Natural killer cell (primary cell): Measurements from ENCODE around the gene GIMAP2. TPM values are rescaled to one million over a fixed set of nuclear protein-coding genes. Genes with fewer than 3 reads are reported as not detected.

Source experiments
- ATAC-seq, 3 donors: fragments of 150-1000 bp in 2 of 3; fragments of 200-7000 bp in 1 of 3; cut with Tn5 transposase; 1 replicate in 1 of 3; 2 replicates in 2 of 3; pipeline ENCODE4 v1.10.0; 2021; ENCODE audit warnings: mild to moderate bottlenecking in 2 of 3, moderate library complexity in 2 of 3
- DNase-seq, 2 donors: peaks; one replicate each; pipeline versions ENCODE4 v3.0.0 to v3.0.0-alpha.2; 2013 to 2021; ENCODE audit warnings: mixed read lengths in 1 of 2
- H3K27ac ChIP-seq: one replicate; pipeline ENCODE4 v1.5.1; 2013; ENCODE audit warnings: mild to moderate bottlenecking, low read length
- H3K27me3 ChIP-seq: one replicate; pipeline ENCODE4 v1.6.1; 2013; ENCODE audit warnings: low read length; ENCODE audit not compliant: control insufficient read depth, insufficient read depth
- H3K36me3 ChIP-seq: one replicate; pipeline ENCODE4 v1.6.1; 2013; ENCODE audit warnings: low read length; ENCODE audit not compliant: control insufficient read depth, insufficient read depth
- H3K4me1 ChIP-seq: one replicate; pipeline ENCODE4 v1.6.1; 2013; ENCODE audit warnings: low read length; ENCODE audit not compliant: control insufficient read depth, insufficient read depth
- H3K4me3 ChIP-seq: one replicate; pipeline ENCODE4 v1.5.1; 2013; ENCODE audit warnings: low read length
- H3K9me3 ChIP-seq: one replicate; pipeline ENCODE4 v1.6.1; 2013; ENCODE audit warnings: low read length; ENCODE audit not compliant: control insufficient read depth, insufficient read depth
- H3K27ac Mint-ChIP-seq, 2 donors: one replicate each; pipeline ENCODE4 v1.8.0; 2022; ENCODE audit warnings: mild to moderate bottlenecking in 2 of 2, mixed read lengths in 2 of 2, moderate library complexity in 1 of 2
- H3K27me3 Mint-ChIP-seq, 2 donors: one replicate each; pipeline ENCODE4 v1.8.0; 2022; ENCODE audit warnings: low read depth in 2 of 2, mixed read lengths in 2 of 2
- H3K36me3 Mint-ChIP-seq: one replicate; pipeline ENCODE4 v1.8.0; 2022; ENCODE audit warnings: mixed read lengths
- H3K4me1 Mint-ChIP-seq, 2 donors: one replicate each; pipeline ENCODE4 v1.8.0; 2022; ENCODE audit warnings: mixed read lengths in 2 of 2
- H3K4me3 Mint-ChIP-seq: one replicate; pipeline ENCODE4 v1.8.0; 2022; ENCODE audit warnings: mild to moderate bottlenecking, moderate library complexity, mixed read lengths
- H3K9me3 Mint-ChIP-seq, 2 donors: one replicate each; pipeline ENCODE4 v1.8.0; 2022; ENCODE audit warnings: mixed read lengths in 2 of 2
- CTCF ChIP-seq: fragments of 200-600 bp; IDR thresholded peaks from one replicate; pipeline ENCODE4 v1.8.0; 2022; ENCODE audit warnings: antibody characterized with exemption
- WGBS: methylation state at CpG from one replicate; pipeline ENCODE4 v1.1.7; 2013; ENCODE audit warnings: missing lambda C conversion rate; ENCODE audit not compliant: insufficient coverage; 5-methylcytosine and 5-hydroxymethylcytosine counted together
- intact Hi-C: fragments of 100-400 bp; cut with micrococcal nuclease; formaldehyde crosslinking; loops from one replicate; pipeline ENCODE4 v1.14.2; 2022
- total RNA-seq, 4 donors: library from RNA; stranded (reverse); fragments of 120-200 nt in 1 of 4; gene quantifications; one replicate each; pipeline versions ENCODE4 v1.2.3 to v1.2.4, GENCODE V29; 2013 to 2022

GIMAP2 gene
- total RNA-seq, 3 donors from 2014 or later (not counting 1 experiment from before 2014, with no cell fraction given): 47.5 to 77.5 (median 61.0) TPM

DNA sequence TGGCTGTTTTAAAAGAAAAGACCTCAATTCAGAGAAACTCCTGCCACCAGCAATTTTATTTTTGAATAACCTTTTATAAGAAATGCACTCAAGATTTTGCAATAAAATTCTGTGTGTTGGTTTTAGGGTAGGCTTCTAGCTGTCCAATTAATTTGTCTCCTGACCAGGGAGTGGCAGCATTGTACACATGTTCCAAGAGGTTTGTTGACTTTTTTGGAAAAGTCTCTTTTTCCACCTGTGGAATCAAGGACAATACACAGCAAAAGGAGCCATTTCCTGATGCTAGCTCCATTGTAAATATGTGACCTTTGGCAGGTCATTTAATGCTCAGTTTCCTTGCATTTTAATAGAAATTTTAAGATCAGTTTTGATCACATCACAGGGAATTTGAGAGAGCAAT is 53.5 kb downstream of the GIMAP2 start:
- Mint-ChIP-seq H3K4me1 (peaks cover 66 to 77% of the 10 kb centered on the region in 2 donors), H3K36me3 (peaks cover 46% of the 10 kb centered on the region), H3K27ac (peak overlapping the region; percentile 86 to 91), H3K9me3 (no peaks in the 10 kb centered on the region), H3K4me3 (peak overlapping the region; percentile 91), H3K27me3 (no peaks in the 10 kb centered on the region)
- Histone ChIP-seq H3K4me1 (peaks cover 41% of the 10 kb centered on the region), H3K36me3 (peaks cover 41% of the 10 kb centered on the region), H3K27ac (peak overlapping the region; percentile 64), H3K9me3 (no peaks in the 10 kb centered on the region), H3K4me3 (peak overlapping the region; percentile 84), H3K27me3 (no peaks in the 10 kb centered on the region)
- DNase-seq (peak in 1 of 2 donors; percentile 43), ATAC-seq (no peak)
- intact Hi-C loops: loop anchor here (2.0 to 5.0 kb wide), 5 partner anchors 18 to 287 kb away; partner anchors contain the start of genes GIMAP2, GIMAP4 and GIMAP8
- peak; percentile 11 for TF ChIP-seq CTCF

- Histone ChIP-seq H3K4me3 (peak overlapping the region; percentile 84), H3K36me3 (peaks cover 49% of the 10 kb centered on the region), H3K27me3 (no peaks in the 10 kb centered on the region), H3K27ac (peak overlapping the region; percentile 64), H3K9me3 (no peaks in the 10 kb centered on the region), H3K4me1 (peaks cover 51% of the 10 kb centered on the region)
- TF ChIP-seq CTCF: no peak
- Mint-ChIP-seq H3K4me1 (peaks cover 73 to 83% of the 10 kb centered on the region in 2 donors), H3K27ac (peak overlapping the region; percentile 86 to 91), H3K27me3 (no peaks in the 10 kb centered on the region), H3K36me3 (peaks cover 47% of the 10 kb centered on the region), H3K9me3 (no peaks in the 10 kb centered on the region), H3K4me3 (peak overlapping the region; percentile 91)
- WGBS: 74% methylated on average over 10 of the region's 10 CpGs
- intact Hi-C loops: no loop called here
- DNase-seq (peak in 1 of 2 donors; percentile 50), ATAC-seq (no peak)
Measured at GRCh38 chr7:150740053-150740452, 54.5 kb downstream of the GIMAP2 start.

GRCh38 chr7:150742286-150742968 is 56.9 kb downstream of the GIMAP2 start:
- peak in 1 of 2 donors; percentile 40 for DNase-seq
- H3K4me3 Mint-ChIP-seq: peak overlapping the region; percentile 91
- H3K9me3 Mint-ChIP-seq: no peaks in the 10 kb centered on the region
- peaks cover 85 to 93% of the 10 kb centered on the region in 2 donors for H3K4me1 Mint-ChIP-seq
- peaks cover 55% of the 10 kb centered on the region for H3K36me3 Mint-ChIP-seq
- H3K27me3 Mint-ChIP-seq: no peaks in the 10 kb centered on the region
- WGBS: 72% methylated on average over 14 of the region's 14 CpGs
- H3K4me3 ChIP-seq: peak overlapping the region; percentile 6
- peaks cover 62% of the 10 kb centered on the region for H3K4me1 ChIP-seq
- peak overlapping the region; percentile 31 for H3K27ac ChIP-seq
- no peak for TF ChIP-seq CTCF
- no peaks in the 10 kb centered on the region for H3K27me3 ChIP-seq
- intact Hi-C loops: no loop called here
- H3K36me3 ChIP-seq: peaks cover 54% of the 10 kb centered on the region
- no peak for ATAC-seq
- H3K9me3 ChIP-seq: no peaks in the 10 kb centered on the region
- peak overlapping the region; percentile 86 to 91 for H3K27ac Mint-ChIP-seq

Other genes starting within 250 kb of the GIMAP2 start
- 10 to 100 TPM in 1 of 3 donors, 1 to 10 TPM in 2; 6.7 to 17.7 (median 8.4) TPM for gene GIMAP8, start 235.1 kb upstream of the GIMAP2 start, total RNA-seq
- gene GIMAP7, start 170.8 kb upstream of the GIMAP2 start, total RNA-seq: 100 to 1,000 TPM in 1 of 3 donors, 10 to 100 TPM in 2; 66.3 to 100 (median 67.6) TPM
- 100 to 1,000 TPM; 105 to 215 (median 124) TPM for gene GIMAP4, start 118.3 kb upstream of the GIMAP2 start, total RNA-seq
- 100 to 1,000 TPM in 1 of 3 donors, 10 to 100 TPM in 2; 39.7 to 100 (median 51.9) TPM for gene GIMAP6, start 53.3 kb upstream of the GIMAP2 start, total RNA-seq
- gene GIMAP1, start 30.9 kb downstream of the GIMAP2 start, total RNA-seq: 10 to 100 TPM; 11.1 to 23.9 (median 13.3) TPM
- 10 to 100 TPM; 29.2 to 64.1 (median 35.3) TPM for gene GIMAP5, start 51.7 kb downstream of the GIMAP2 start, total RNA-seq
- gene TMEM176B, start 114.7 kb downstream of the GIMAP2 start, total RNA-seq: 1 to 10 TPM in 1 of 3 donors, not detected in 2; 4.0 TPM
- 1 to 10 TPM in 1 of 3 donors, not detected in 2; 2.0 TPM for gene TMEM176A, start 115.1 kb downstream of the GIMAP2 start, total RNA-seq
- not detected for gene AOC1, start 166.8 kb downstream of the GIMAP2 start, total RNA-seq